ENCODE data around the gene SNF8.

DNA sequence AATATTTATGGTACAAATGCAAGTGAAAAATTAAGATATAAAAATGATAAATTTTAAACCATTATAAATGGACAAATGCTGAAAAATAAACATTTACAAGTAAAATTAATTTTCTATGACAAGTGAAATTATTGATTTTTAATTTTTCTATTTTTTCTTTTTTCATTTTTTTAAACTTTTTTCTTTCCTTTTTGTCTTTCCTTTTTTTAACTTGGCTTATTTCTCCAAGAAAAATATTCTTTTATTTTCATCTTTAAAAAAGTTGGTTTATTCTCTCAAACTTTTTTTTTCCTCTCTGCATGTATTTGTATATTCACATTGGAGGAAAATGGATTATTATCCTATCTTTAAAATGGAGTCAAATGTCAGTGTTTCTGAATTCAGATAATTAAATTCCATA lies 48.7 kb upstream of the SNF8 start:
- no peak for TF ChIP-seq POLR2A (IDR thresholded peaks at IDR 0.05; ENCODE audit: low read length)
- TF ChIP-seq GATA1 (IDR thresholded peaks at IDR 0.05; ENCODE audit: low read depth, low read length): no peak
